SK-N-SH (cell line): ENCODE measurements around the gene PTPN18. TPM values are rescaled to one million over a fixed set of nuclear protein-coding genes. Genes with fewer than 3 reads are reported as not detected.

Experiments used
- CTCF ChIA-PET: fragments of 300-600, 350-600 bp; formaldehyde crosslinking; extraction: SDS; loops from one replicate; lab custom pipeline; 2021; lab: Yijun Ruan, JAX
- POLR2A ChIA-PET: fragments of 350-600 bp; sonication (Branson Sonifier 250); formaldehyde crosslinking; extraction: SDS; loops from one replicate; lab custom pipeline; 2020; ENCODE audit warnings: antibody characterized with exemption, inconsistent platforms; lab: Yijun Ruan, JAX
- DNase-seq: peaks from one replicate; pipeline ENCODE4 v3.0.0; 2012
- H2AFZ ChIP-seq: fragments of 200-600 bp; sonication (generic); 2 replicates; pipeline ENCODE4 v1.8.1; 2016; ENCODE audit warnings: antibody characterized with exemption, mild to moderate bottlenecking, low read depth
- H3F3A ChIP-seq: fragments of 200-600 bp; sonication (generic); replicated peaks from 2 replicates; pipeline ENCODE3; 2016; ENCODE audit warnings: antibody characterized with exemption, mild to moderate bottlenecking; ENCODE audit not compliant: insufficient read depth
- H3K27ac ChIP-seq, 2 experiments: fragments of 200-500 bp in 1 of 2; fragments of 200-600 bp in 1 of 2; sonication (Bioruptor generic) in 1 of 2; sonication (generic), shearing (Covaris generic) in 1 of 2; 2 replicates each; pipeline versions ENCODE4 v1.5.1 to v1.6.1; 2014 to 2016; ENCODE audit warnings: low read depth in 2 of 2, inconsistent platforms in 1 of 2, low read length in 1 of 2, mild to moderate bottlenecking in 1 of 2, mixed read lengths in 1 of 2
- H3K27me3 ChIP-seq: fragments of 200-600 bp; sonication (generic), shearing (Covaris generic); 2 replicates; pipeline ENCODE4 v1.6.1; 2016; ENCODE audit warnings: mixed run types; ENCODE audit not compliant: insufficient read depth
- H3K36me3 ChIP-seq, 2 experiments: fragments of 200-500 bp in 1 of 2; fragments of 200-600 bp in 1 of 2; sonication (Bioruptor generic) in 1 of 2; sonication (generic) in 1 of 2; replicated peaks in 1 of 2; 2 replicates each; pipeline versions ENCODE3 to v1.5.1; 2014 to 2016; ENCODE audit warnings: low read length in 1 of 2, mild to moderate bottlenecking in 1 of 2; ENCODE audit not compliant: insufficient read depth in 2 of 2, control insufficient read depth in 1 of 2
- H3K4me1 ChIP-seq, 2 experiments: fragments of 200-500 bp in 1 of 2; fragments of 200-600 bp in 1 of 2; sonication (Bioruptor generic) in 1 of 2; sonication (generic), shearing (Covaris generic) in 1 of 2; 2 replicates each; pipeline versions ENCODE4 v1.5.1 to v1.6.1; 2014 to 2016; ENCODE audit warnings: low read depth in 1 of 2, low read length in 1 of 2, mixed run types in 1 of 2; ENCODE audit not compliant: insufficient read depth in 2 of 2, control insufficient read depth in 1 of 2
- H3K4me2 ChIP-seq: fragments of 200-600 bp; sonication (generic), shearing (Covaris generic); 2 replicates; pipeline ENCODE4 v1.6.1; 2017; ENCODE audit warnings: mixed run types
- H3K4me3 ChIP-seq, 2 experiments: fragments of 200-500 bp in 1 of 2; fragments of 200-600 bp in 1 of 2; sonication (Bioruptor generic) in 1 of 2; sonication (generic), shearing (Covaris generic) in 1 of 2; 2 replicates each; pipeline versions ENCODE4 v1.5.1 to v1.8.1; 2014 to 2016; ENCODE audit warnings: low read depth in 2 of 2, inconsistent platforms in 1 of 2, low read length in 1 of 2, mild to moderate bottlenecking in 1 of 2, mixed read lengths in 1 of 2, moderate library complexity in 1 of 2
- H3K79me2 ChIP-seq: fragments of 200-600 bp; sonication (generic); 2 replicates; pipeline ENCODE4 v1.8.1; 2017; ENCODE audit warnings: mild to moderate bottlenecking; ENCODE audit not compliant: insufficient read depth
- H3K9ac ChIP-seq: fragments of 200-600 bp; sonication (generic); 2 replicates; pipeline ENCODE4 v1.6.1; 2017; ENCODE audit warnings: mixed run types
- H3K9me2 ChIP-seq: fragments of 200-600 bp; sonication (generic); 2 replicates; pipeline ENCODE4 v1.6.1; 2017; ENCODE audit warnings: mixed run types
- H3K9me3 ChIP-seq: fragments of 200-600 bp; sonication (generic); 2 replicates; pipeline ENCODE4 v1.6.1; 2017; ENCODE audit warnings: mixed run types, mild to moderate bottlenecking, moderate library complexity
- H4K20me1 ChIP-seq: fragments of 200-600 bp; sonication (generic); 2 replicates; pipeline ENCODE4 v1.6.1; 2017; ENCODE audit warnings: mild to moderate bottlenecking, mixed run types; ENCODE audit not compliant: insufficient read depth
- ELF1 ChIP-seq: IDR thresholded peaks from 2 replicates; pipeline ENCODE4 v1.4.0; 2012
- EP300 ChIP-seq, 2 experiments: IDR thresholded peaks; 2 replicates each; pipeline versions ENCODE4 v1.4.0 to v1.6.1; 2012; ENCODE audit warnings: borderline replicate concordance in 1 of 2, low read depth in 1 of 2, low read length in 1 of 2
- EZH2phosphoT487 ChIP-seq: fragments of 200-600 bp; sonication (generic); IDR thresholded peaks from 2 replicates; pipeline ENCODE4 v1.6.1; 2017; ENCODE audit warnings: low read depth, mixed run types, mild to moderate bottlenecking, antibody characterized with exemption, moderate library complexity, borderline replicate concordance
- FOXJ3 ChIP-seq: sonication (generic); formaldehyde crosslinking; IDR thresholded peaks from 2 replicates; pipeline ENCODE4 v1.5.1; 2020; ENCODE audit warnings: mild to moderate bottlenecking, missing genetic modification reagents
- FOXM1 ChIP-seq: IDR thresholded peaks from 2 replicates; pipeline ENCODE4 v1.4.0; 2012; ENCODE audit warnings: low read depth, mild to moderate bottlenecking
- GATA2 ChIP-seq: sonication (generic); formaldehyde crosslinking; IDR thresholded peaks from 2 replicates; pipeline ENCODE4 v1.5.0; 2020; ENCODE audit warnings: mild to moderate bottlenecking, missing genetic modification reagents
- MEF2A ChIP-seq: IDR thresholded peaks from 2 replicates; pipeline ENCODE4 v1.4.0; 2012; ENCODE audit warnings: low read depth, borderline replicate concordance
- NRF1 ChIP-seq: IDR thresholded peaks from 2 replicates; pipeline ENCODE4 v1.6.1; 2012; ENCODE audit warnings: low read depth, mild to moderate bottlenecking, low read length
- PBX3 ChIP-seq: IDR thresholded peaks from 2 replicates; pipeline ENCODE4; 2012
- RFX5 ChIP-seq: IDR thresholded peaks from 2 replicates; pipeline ENCODE4 v1.6.1; 2012; ENCODE audit warnings: mild to moderate bottlenecking, improper control_type of control experiment, low read length
- RXRA ChIP-seq: IDR thresholded peaks from 2 replicates; pipeline ENCODE4 v1.4.0; 2012; ENCODE audit warnings: low read depth, mild to moderate bottlenecking, borderline replicate concordance
- SMC3 ChIP-seq: IDR thresholded peaks from 2 replicates; pipeline ENCODE4 v1.6.1; 2012; ENCODE audit warnings: low read depth, low read length, improper control_type of control experiment
- TCF12 ChIP-seq: IDR thresholded peaks from 2 replicates; pipeline ENCODE4 v1.4.0; 2012
- TEAD4 ChIP-seq: IDR thresholded peaks from 2 replicates; pipeline ENCODE4 v1.4.0; 2012; ENCODE audit warnings: mild to moderate bottlenecking, borderline replicate concordance; ENCODE audit not compliant: insufficient read depth
- USF2 ChIP-seq: fragments of 150-350 bp; IDR thresholded peaks from 2 replicates; pipeline ENCODE4 v1.6.1; 2017; ENCODE audit warnings: antibody characterized with exemption, low read length, low read depth, borderline replicate concordance
- WGBS: methylation state at CpG from one replicate; pipeline ENCODE4 v1.1.6; 2017; ENCODE audit warnings: low lambda C conversion rate; 5-methylcytosine and 5-hydroxymethylcytosine counted together
- polyA plus RNA-seq, 3 experiments: library from polyadenylated mRNA; depleted of rRNA; stranded (reverse); fragments of >200 nt; gene quantifications; 2 replicates each; pipeline ENCODE4 v1.2.3, GENCODE V29; 2012
- TF ChIP-seq, protein P1 (sequence below): IDR thresholded peaks from 2 replicates; pipeline ENCODE4 v1.4.0; 2012; ENCODE audit warnings: low read depth

The PTPN18 gene
- polyA plus RNA-seq, 1 of the 3 experiments (the other 2 are of a cell fraction), result 30.4 TPM

- TF ChIP-seq PBX3 (no peak), EZH2phosphoT487 (no peak), FOXM1 (no peak), TEAD4 (no peak)
Measured at GRCh38 chr2:130318906-130319305, 37.0 kb upstream of the PTPN18 start (continued).

GRCh38 chr2:130319536-130319935 lies 36.3 kb upstream of the PTPN18 start:
- no peaks in the 10 kb centered on the region for H3K9me2 ChIP-seq
- CTCF ChIA-PET, result interaction anchor here (4.0 kb wide), 1 partner anchor 13 kb away, joined by 20 read pairs; no protein-coding TSS in a partner anchor
- POLR2A ChIA-PET, result no interaction called here
- no peaks in the 10 kb centered on the region for H3K79me2 ChIP-seq
- WGBS, result 62% methylated on average over 3 of the region's 3 CpGs
- no peak for DNase-seq
- H3K9ac ChIP-seq, result no peak overlapping the region
- no peaks in the 10 kb centered on the region for H3K9me3 ChIP-seq
- H3K4me1 ChIP-seq, result no peaks in the 10 kb centered on the region; a peak in 1 of 4 replicates
- H3F3A ChIP-seq, result no peaks in the 10 kb centered on the region
- no peaks in the 10 kb centered on the region for H4K20me1 ChIP-seq
- H3K4me2 ChIP-seq, result no peak overlapping the region
- no peak for TF ChIP-seq GATA2 (CRISPR knock-in tag)
- no peaks in the 10 kb centered on the region for H3K27me3 ChIP-seq
- no peak overlapping the region for H3K4me3 ChIP-seq
- no peak overlapping the region for H2AFZ ChIP-seq
- no peak overlapping the region for H3K27ac ChIP-seq
- H3K36me3 ChIP-seq, result no peaks in the 10 kb centered on the region

- Histone ChIP-seq H3K27me3 (peaks cover 7% of the 10 kb centered on the region; the same call in 1 of the 2 replicates), H2AFZ (peak overlapping the region; percentile 44; the same call in 1 of the 2 replicates), H3K79me2 (no peaks in the 10 kb centered on the region), H3K9me3 (no peaks in the 10 kb centered on the region), H3K4me1 (peaks cover 0 to 5% of the 10 kb centered on the region in 2 experiments; a peak in 1 of 4 replicates), H3K9ac (no peak overlapping the region), H4K20me1 (no peaks in the 10 kb centered on the region), H3K9me2 (no peaks in the 10 kb centered on the region), H3F3A (no peaks in the 10 kb centered on the region), H3K27ac (no peak overlapping the region), H3K4me2 (no peak overlapping the region), H3K4me3 (no peak overlapping the region), H3K36me3 (no peaks in the 10 kb centered on the region)
- 74% methylated on average over 20 of the region's 43 CpGs for WGBS
- no peak for DNase-seq
- TF ChIP-seq RFX5 (no peak), NRF1 (no peak), TEAD4 (no peak), USF2 (no peak), EZH2phosphoT487 (no peak), EP300 (IDR thresholded peaks at IDR 0.05; ENCODE audit: borderline replicate concordance in 1 of 2, low read depth in 1 of 2, low read length in 1 of 2) (no peak), ELF1 (no peak), MEF2A (no peak), TCF12 (no peak), RXRA (no peak), FOXJ3 (CRISPR knock-in tag) (no peak), SMC3 (no peak)
- TF ChIP-seq, protein P1, sequence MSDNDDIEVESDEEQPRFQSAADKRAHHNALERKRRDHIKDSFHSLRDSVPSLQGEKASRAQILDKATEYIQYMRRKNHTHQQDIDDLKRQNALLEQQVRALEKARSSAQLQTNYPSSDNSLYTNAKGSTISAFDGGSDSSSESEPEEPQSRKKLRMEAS, result no peak
- ChIA-PET CTCF (interaction anchor here (0.8 kb wide), 1 partner anchor 143 kb away, joined by 3 read pairs; no protein-coding TSS in a partner anchor), POLR2A (no interaction called here)
Measured at GRCh38 chr2:130327703-130328527, 27.9 kb upstream of the PTPN18 start.
